ENCODE data around the gene ASCL2. TPM values are rescaled to one million over a fixed set of nuclear protein-coding genes. Genes with fewer than 3 reads are reported as not detected.

Gene ASCL2
- total RNA-seq, 1 experiment from 2014 or later: 0.35 TPM

DNA sequence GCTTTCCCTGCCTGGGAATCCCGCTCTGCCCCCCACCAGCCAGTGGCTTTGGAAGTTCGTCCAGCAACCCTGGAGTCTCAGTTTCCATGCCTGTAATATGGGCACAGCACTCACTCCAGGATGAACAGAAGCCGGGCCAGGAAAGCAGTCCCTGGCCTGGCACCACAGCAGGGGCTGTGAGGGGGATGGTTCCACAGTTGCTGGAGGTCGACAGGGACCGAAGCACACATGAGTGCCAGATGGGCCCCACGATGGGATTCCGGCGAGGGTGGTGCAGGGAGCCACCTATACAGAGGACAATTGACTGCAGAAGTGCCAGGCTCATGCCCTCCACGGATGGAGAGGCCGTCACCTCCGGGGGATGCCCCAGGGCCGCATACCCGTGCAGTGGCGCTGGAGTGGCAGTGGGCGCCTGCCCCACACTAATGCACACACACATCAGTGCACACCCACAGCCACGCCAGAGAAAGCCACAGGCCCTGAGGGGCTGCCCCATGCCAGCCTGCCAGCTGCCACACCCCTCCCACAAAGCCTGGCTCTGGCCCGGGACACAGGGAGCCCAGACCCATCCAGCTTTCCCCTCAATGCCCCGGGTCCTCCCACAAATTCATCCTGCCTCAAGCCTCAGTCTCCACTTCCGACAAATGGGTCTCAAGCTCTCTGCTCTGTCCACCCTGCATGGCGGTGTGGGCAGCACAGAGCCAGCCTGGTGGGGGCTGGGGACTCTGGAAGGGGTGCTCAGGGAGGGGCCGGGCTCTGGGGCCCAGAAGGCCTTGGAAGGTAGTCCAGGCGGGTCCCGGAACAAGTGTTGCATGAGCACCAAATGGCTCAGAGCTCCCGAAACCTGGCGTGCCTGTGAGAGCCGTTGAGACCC lies 9.7 kb downstream of the ASCL2 start:
- TF ChIP-seq, protein P1, sequence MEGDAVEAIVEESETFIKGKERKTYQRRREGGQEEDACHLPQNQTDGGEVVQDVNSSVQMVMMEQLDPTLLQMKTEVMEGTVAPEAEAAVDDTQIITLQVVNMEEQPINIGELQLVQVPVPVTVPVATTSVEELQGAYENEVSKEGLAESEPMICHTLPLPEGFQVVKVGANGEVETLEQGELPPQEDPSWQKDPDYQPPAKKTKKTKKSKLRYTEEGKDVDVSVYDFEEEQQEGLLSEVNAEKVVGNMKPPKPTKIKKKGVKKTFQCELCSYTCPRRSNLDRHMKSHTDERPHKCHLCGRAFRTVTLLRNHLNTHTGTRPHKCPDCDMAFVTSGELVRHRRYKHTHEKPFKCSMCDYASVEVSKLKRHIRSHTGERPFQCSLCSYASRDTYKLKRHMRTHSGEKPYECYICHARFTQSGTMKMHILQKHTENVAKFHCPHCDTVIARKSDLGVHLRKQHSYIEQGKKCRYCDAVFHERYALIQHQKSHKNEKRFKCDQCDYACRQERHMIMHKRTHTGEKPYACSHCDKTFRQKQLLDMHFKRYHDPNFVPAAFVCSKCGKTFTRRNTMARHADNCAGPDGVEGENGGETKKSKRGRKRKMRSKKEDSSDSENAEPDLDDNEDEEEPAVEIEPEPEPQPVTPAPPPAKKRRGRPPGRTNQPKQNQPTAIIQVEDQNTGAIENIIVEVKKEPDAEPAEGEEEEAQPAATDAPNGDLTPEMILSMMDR (conservative IDR thresholded peaks at IDR 0.05): no peak
- no peaks in the 10 kb centered on the region for H3K79me1 ChIP-seq (ENCODE audit: insufficient read depth, low read depth, low read length, poor library complexity, severe bottlenecking)
- DNase-seq: no peak

More for the DNA sequence above, 9.7 kb downstream of the ASCL2 start:
- no peak overlapping the region for H2BK12ac ChIP-seq (ENCODE audit: insufficient read length, low read depth, low read length)
- H2BK20ac ChIP-seq (ENCODE audit: low read depth, low read length, poor library complexity, severe bottlenecking): no peak overlapping the region
- H3K4me1 ChIP-seq (ENCODE audit: insufficient read depth, low read length): no peaks in the 10 kb centered on the region
- H3K9ac ChIP-seq (ENCODE audit: extremely low read depth, insufficient read length, low read length): no peak overlapping the region
- no peak overlapping the region for H2AK5ac ChIP-seq (ENCODE audit: insufficient read length, low read length)
- no peak overlapping the region for H4K5ac ChIP-seq (ENCODE audit: insufficient read length, low read depth, low read length)
- H3K27ac Mint-ChIP-seq: no peak overlapping the region
- no peak overlapping the region for H2BK5ac ChIP-seq (ENCODE audit: insufficient read length, low read length)
- no peak overlapping the region for H3K27ac ChIP-seq (ENCODE audit: insufficient read length, low read depth, low read length)
- no peaks in the 10 kb centered on the region for H3K36me3 Mint-ChIP-seq (ENCODE audit: insufficient read depth in 1 of 3, low read depth in 3 of 3)
- peaks cover 2% of the 10 kb centered on the region for H4K20me1 ChIP-seq (ENCODE audit: control insufficient read depth, insufficient read depth, insufficient read length)
- peaks cover 1% of the 10 kb centered on the region; the same call in 1 of the 2 replicates for H3K27me3 ChIP-seq (ENCODE audit: insufficient read depth, low read length)
- no peak overlapping the region for H4K91ac ChIP-seq (ENCODE audit: insufficient read length, low read depth, low read length)
- H3K9me3 ChIP-seq (ENCODE audit: control insufficient read depth, low read depth, low read length): no peaks in the 10 kb centered on the region
- H2AFZ ChIP-seq (ENCODE audit: low read length): no peak overlapping the region
- no peak overlapping the region for H2BK15ac ChIP-seq (ENCODE audit: low read depth, low read length)
- no peak overlapping the region for H3K56ac ChIP-seq (ENCODE audit: insufficient read length, low read depth, low read length)
- no peak overlapping the region for H4K8ac ChIP-seq (replicated peaks; ENCODE audit: insufficient read length, low read depth, low read length)
- no peak overlapping the region for H3T11ph ChIP-seq (ENCODE audit: low read length)
- H3K27me3 Mint-ChIP-seq (ENCODE audit: low read depth): peaks cover 54% of the 10 kb centered on the region
- no peaks in the 10 kb centered on the region for H3K23me2 ChIP-seq (ENCODE audit: insufficient read length, low read depth, low read length, poor library complexity, severe bottlenecking)
- H2BK120ac ChIP-seq (ENCODE audit: low read depth, low read length, poor library complexity, severe bottlenecking): no peak overlapping the region
- no peaks in the 10 kb centered on the region for H3K4me1 Mint-ChIP-seq
- no peak overlapping the region for H3K4ac ChIP-seq (ENCODE audit: low read depth, low read length)
- no peak overlapping the region for H3K4me3 Mint-ChIP-seq
- no peak overlapping the region for H3K4me2 ChIP-seq (ENCODE audit: insufficient read depth, insufficient read length, low read length)
- H3K14ac ChIP-seq (ENCODE audit: insufficient read depth, low read length): no peak overlapping the region
- H3K9me3 Mint-ChIP-seq: no peaks in the 10 kb centered on the region
- H3K18ac ChIP-seq (ENCODE audit: insufficient read length, low read depth, low read length): no peak overlapping the region
- H3K23ac ChIP-seq (ENCODE audit: insufficient read length, low read depth, low read length): no peak overlapping the region
- H3K79me2 ChIP-seq (ENCODE audit: insufficient read depth, low read length): no peaks in the 10 kb centered on the region
- WGBS (ENCODE audit: extremely low coverage, insufficient read length, low lambda C conversion rate): no CpG with 5 or more reads among the region's 26 CpGs

Data from H9 (cell line).